ENCODE results near the gene FYB1.

The FYB1 gene

DNA sequence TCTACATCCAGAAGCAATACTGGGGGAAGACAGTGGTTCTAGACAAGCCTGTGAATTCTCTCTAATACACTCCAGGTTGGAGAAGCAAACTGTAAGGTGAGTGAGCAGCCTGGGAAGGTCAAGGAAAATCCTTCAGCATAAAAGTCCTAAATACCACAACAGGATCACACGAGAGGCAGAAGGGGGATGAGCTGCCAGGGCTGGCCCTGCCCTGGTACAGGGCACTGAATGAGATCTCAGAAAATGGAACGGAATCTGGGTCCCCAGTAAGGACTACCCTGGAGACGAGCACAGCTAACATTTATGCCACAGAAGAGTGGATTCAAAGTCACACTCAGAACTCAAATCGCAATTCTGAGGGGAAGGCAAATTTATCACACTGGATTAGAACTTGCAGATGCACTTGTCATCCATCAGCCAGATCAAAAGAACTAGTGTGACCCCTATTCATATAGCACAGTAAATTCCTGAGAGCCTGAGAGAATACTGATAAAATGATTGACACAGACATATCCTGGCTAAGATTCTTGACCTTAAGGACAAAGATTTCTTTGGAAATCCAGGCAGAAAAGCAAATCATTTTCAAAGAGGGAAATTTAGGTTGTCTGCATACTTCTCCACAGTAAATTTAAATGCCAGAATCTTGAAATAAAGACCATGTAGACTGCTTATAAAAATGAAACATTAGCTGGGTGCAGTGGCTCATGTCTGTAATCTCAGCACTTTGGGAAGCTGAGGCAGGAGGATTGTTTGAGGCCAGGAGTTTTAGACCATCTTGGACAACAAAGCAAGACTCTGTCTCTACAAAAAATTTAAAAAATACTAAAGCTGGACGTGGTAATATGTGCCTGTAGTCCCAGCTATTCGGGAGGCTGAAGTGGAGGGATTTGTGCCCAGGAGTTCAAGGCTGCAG, 25.6 kb downstream of the FYB1 start:
- TF ChIP-seq CTCF (IDR thresholded peaks at IDR 0.05): no peak

GRCh38 chr5:39192450-39193160, 26.8 kb downstream of the FYB1 start:
- TF ChIP-seq CTCF (IDR thresholded peaks at IDR 0.05): no peak

DNA sequence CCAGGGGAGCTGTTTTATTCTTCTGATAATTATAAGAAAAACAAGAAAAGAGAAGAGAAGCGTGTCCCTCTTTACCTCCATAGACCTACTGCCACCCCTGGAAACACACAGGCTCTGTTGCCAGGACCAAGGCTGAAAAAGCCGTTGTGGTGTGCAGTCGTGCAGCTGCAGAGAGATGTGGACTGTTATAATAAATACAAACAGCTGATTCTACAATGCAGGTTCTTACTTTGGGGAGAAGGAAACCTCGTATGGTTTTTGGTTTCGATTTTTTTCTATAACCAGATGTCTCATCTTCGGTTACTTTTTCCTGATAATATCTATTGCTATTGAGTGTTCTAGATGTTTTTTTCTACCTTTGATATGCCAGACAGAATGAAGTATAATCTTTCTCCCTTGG, 28.1 kb downstream of the FYB1 start:
- TF ChIP-seq CTCF (IDR thresholded peaks at IDR 0.05): no peak

DNA sequence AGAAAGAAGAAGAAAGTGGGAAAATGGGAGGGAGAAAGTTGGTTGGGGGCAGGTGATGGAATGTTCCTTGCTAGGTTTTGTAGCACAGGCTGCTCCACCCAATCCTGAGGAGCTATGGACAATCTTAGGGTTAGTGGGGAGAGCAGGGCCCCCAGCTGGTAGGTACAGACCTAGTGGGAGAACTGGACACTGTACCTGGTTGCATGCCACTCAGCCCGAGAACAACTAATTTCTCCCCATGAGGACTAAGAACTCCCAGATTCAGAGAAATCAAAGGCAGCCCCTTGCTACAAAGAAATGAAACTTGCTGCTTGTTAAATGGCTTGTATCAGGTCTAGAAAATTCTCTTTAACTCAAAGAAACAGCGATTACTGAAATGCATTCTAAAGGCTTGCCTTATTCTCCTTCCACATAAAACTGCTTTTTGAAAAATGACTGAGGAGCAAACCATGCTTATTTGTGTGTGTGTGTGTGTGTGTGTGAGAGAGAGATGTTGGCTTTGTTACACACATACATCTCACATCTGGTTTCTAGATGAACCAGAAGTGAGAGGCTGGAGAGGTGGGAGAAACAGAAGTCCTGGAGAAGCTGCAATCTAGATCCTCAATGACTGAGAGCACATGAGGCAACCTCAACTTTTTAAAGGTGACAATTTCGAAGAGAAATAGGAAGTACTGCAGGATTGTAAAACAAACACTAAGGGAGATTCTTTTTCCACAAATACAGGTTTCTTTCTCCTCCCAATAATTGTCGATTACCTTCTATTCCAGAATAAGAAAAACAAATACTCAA, 28.9 kb downstream of the FYB1 start:
- no peak for TF ChIP-seq CTCF (IDR thresholded peaks at IDR 0.05)

DNA sequence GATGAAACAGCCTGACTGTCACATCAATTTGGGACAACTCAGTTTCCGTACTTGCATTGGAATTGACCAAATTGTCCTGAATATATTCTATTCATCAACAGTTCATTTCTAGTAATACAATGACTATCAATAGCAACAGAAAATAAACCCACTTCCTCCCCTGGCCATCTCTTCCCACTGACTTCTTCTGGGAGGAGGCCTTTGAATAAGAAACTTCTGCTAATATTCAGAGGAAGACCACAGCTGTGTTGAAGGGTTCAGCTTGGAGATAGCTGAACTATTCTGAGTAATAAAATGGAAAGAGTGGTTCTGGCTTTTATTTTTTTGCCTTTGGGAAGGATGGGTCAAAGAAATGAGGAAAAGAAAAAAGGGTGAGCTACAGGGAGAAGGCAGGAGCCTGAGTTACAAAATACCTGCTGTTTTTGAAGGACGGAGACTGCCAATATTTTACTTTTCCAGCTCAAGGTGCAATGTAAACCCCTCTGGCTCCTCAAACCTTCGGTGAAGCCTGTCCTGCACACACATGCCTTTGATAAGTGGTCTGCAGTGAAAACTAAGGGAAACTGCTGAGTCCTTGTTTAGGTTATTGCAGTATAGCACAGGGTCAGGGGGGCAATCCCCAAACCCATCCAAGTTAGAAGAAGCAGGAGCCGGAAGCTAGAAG, 29.9 kb downstream of the FYB1 start:
- TF ChIP-seq CTCF (IDR thresholded peaks at IDR 0.05): no peak

- no peak for TF ChIP-seq CTCF (IDR thresholded peaks at IDR 0.05)
Measured at GRCh38 chr5:39187831-39188731, 31.3 kb downstream of the FYB1 start.

Measured in LNCAP (cell line).